Gastroesophageal sphincter (tissue), 4 donors: ENCODE results near the gene GANC. TPM values are rescaled to one million over a fixed set of nuclear protein-coding genes. Genes with fewer than 3 reads are reported as not detected.

Source experiments
- ATAC-seq: fragments of 150-250 bp; one replicate; pipeline ENCODE4 v1.9.1; 2016; ENCODE audit warnings: mild to moderate bottlenecking, moderate library complexity
- H3K27ac ChIP-seq, 4 donors: fragments of 200-600 bp; sonication (generic) in 3 of 4; 1 replicate in 3 of 4; 2 replicates in 1 of 4; pipeline ENCODE4 v1.5.1; 2016 to 2019
- H3K27me3 ChIP-seq: fragments of 200-600 bp; sonication (generic); one replicate; pipeline ENCODE4 v1.5.1; 2019
- H3K36me3 ChIP-seq, 2 donors: fragments of 200-600 bp; sonication (generic); one replicate each; pipeline ENCODE4 v1.5.1; 2019; ENCODE audit warnings: control low read depth in 1 of 2
- H3K4me1 ChIP-seq, 3 donors: fragments of 200-600 bp; sonication (generic); 1 replicate in 2 of 3; 2 replicates in 1 of 3; pipeline ENCODE4 v1.5.1; 2016 to 2019; ENCODE audit warnings: control low read depth in 2 of 3
- H3K4me3 ChIP-seq, 2 donors: fragments of 200-600 bp; sonication (generic); one replicate each; pipeline ENCODE4 v1.5.1; 2019; ENCODE audit warnings: mild to moderate bottlenecking in 1 of 2, moderate library complexity in 1 of 2
- H3K9me3 ChIP-seq, 3 donors: fragments of 200-600 bp; sonication (generic); one replicate each; pipeline ENCODE4 v1.5.1; 2017 to 2019; ENCODE audit warnings: control low read depth in 2 of 3
- CTCF ChIP-seq, 4 experiments: fragments of 200-600 bp in 2 of 4; fragments of 450-650 bp in 2 of 4; sonication (generic) in 1 of 4; IDR thresholded peaks; one replicate each; pipeline ENCODE4 v1.5.1; 2017 to 2019; ENCODE audit warnings: antibody characterized with exemption in 4 of 4, mild to moderate bottlenecking in 2 of 4, moderate library complexity in 2 of 4
- EP300 ChIP-seq: sonication (generic); formaldehyde crosslinking; IDR thresholded peaks from one replicate; pipeline ENCODE4 v1.6.1; 2017; ENCODE audit warnings: antibody characterized with exemption, mild to moderate bottlenecking
- POLR2A ChIP-seq, 2 donors: fragments of 450-650 bp; IDR thresholded peaks; one replicate each; pipeline ENCODE4 v1.6.1; 2017; ENCODE audit warnings: antibody characterized with exemption in 2 of 2, mild to moderate bottlenecking in 2 of 2, moderate library complexity in 1 of 2
- POLR2AphosphoS5 ChIP-seq: sonication (generic); formaldehyde crosslinking; IDR thresholded peaks from one replicate; pipeline ENCODE4 v1.6.1; 2017; ENCODE audit warnings: antibody characterized with exemption
- whole genome bisulfite sequencing, 2 donors: methylation state at CpG; one replicate each; pipeline ENCODE4 v1.1.5; 2018; ENCODE audit warnings: low coverage in 1 of 2; 5-methylcytosine and 5-hydroxymethylcytosine counted together
- total RNA-seq, 4 donors: library from RNA; depleted of rRNA; stranded (reverse); fragments of >200 nt; gene quantifications; one replicate each; pipeline ENCODE4 v1.1.0, GENCODE V29; 2016

Gene GANC
- total RNA-seq, 4 donors from 2014 or later, result 14.4 to 41.2 (median 19.7) TPM

GRCh38 chr15:42356851-42357250 is 83.8 kb downstream of the GANC start:
- H3K27ac ChIP-seq, result no peak overlapping the region
- peaks cover 0 to 75% of the 10 kb centered on the region in 2 donors for H3K36me3 ChIP-seq
- H3K27me3 ChIP-seq, result no peaks in the 10 kb centered on the region
- no peaks in the 10 kb centered on the region for H3K4me1 ChIP-seq
- WGBS, 2 donors, result 38 to 80% methylated on average over 1 to 2 of the region's 5 CpGs
- H3K9me3 ChIP-seq, result no peaks in the 10 kb centered on the region
- no peak overlapping the region for H3K4me3 ChIP-seq
- no peak for ATAC-seq
- no peak for TF ChIP-seq CTCF (IDR thresholded peaks at IDR 0.05)
- TF ChIP-seq EP300, result no peak
- TF ChIP-seq POLR2A (IDR thresholded peaks at IDR 0.05), result no peak

GRCh38 chr15:42358141-42358540 is 85.1 kb downstream of the GANC start:
- 76 to 95% methylated on average over 2 of the region's 2 CpGs for WGBS, 2 donors
- TF ChIP-seq POLR2AphosphoS5 (no peak), POLR2A (IDR thresholded peaks at IDR 0.05) (no peak), EP300 (no peak), CTCF (IDR thresholded peaks at IDR 0.05) (no peak)
- no peaks in the 10 kb centered on the region for H3K4me1 ChIP-seq
- no peak for ATAC-seq
- no peak overlapping the region for H3K27ac ChIP-seq
- H3K27me3 ChIP-seq, result no peaks in the 10 kb centered on the region
- peaks cover 0 to 62% of the 10 kb centered on the region in 2 donors for H3K36me3 ChIP-seq
- H3K4me3 ChIP-seq, result no peak overlapping the region
- H3K9me3 ChIP-seq, result no peaks in the 10 kb centered on the region

GRCh38 chr15:42359249-42359648 is 86.2 kb downstream of the GANC start, which contains the start of gene CAPN3:
Gene CAPN3, plus strand, starts transcription at chr15:42359501. Its CDS starts 305 bp downstream, at chr15:42359806.
- 73 to 100% methylated on average over 1 of the region's 1 CpG for WGBS, 2 donors
- H3K36me3 ChIP-seq, result peaks cover 0 to 51% of the 10 kb centered on the region in 2 donors
- no peaks in the 10 kb centered on the region for H3K27me3 ChIP-seq
- ATAC-seq, result no peak
- H3K4me3 ChIP-seq, result no peak within 1 kb of the TSS
- no peaks in the 10 kb centered on the region for H3K4me1 ChIP-seq
- H3K27ac ChIP-seq, result no peak within 1 kb of the TSS
- H3K9me3 ChIP-seq, result no peaks in the 10 kb centered on the region
- no peak for TF ChIP-seq CTCF (IDR thresholded peaks at IDR 0.05)

GRCh38 chr15:42359985-42360384 is 87.0 kb downstream of the GANC start:
- no peak for ATAC-seq
- no peak overlapping the region for H3K27ac ChIP-seq
- TF ChIP-seq CTCF (IDR thresholded peaks at IDR 0.05), result no peak
- no peak for TF ChIP-seq POLR2AphosphoS5
- TF ChIP-seq EP300, result no peak
- no peak for TF ChIP-seq POLR2A (IDR thresholded peaks at IDR 0.05)

GRCh38 chr15:42360535-42361112 is 87.6 kb downstream of the GANC start:
- no peak for TF ChIP-seq CTCF (IDR thresholded peaks at IDR 0.05)
- TF ChIP-seq POLR2AphosphoS5, result no peak
- no peak for TF ChIP-seq EP300
- TF ChIP-seq POLR2A (IDR thresholded peaks at IDR 0.05), result no peak
- Histone ChIP-seq H3K4me1 (no peaks in the 10 kb centered on the region), H3K9me3 (no peaks in the 10 kb centered on the region), H3K36me3 (peaks cover 0 to 37% of the 10 kb centered on the region in 2 donors), H3K27ac (no peak overlapping the region), H3K27me3 (no peaks in the 10 kb centered on the region), H3K4me3 (no peak overlapping the region)
- no peak for ATAC-seq
- WGBS, 2 donors, result 86% methylated on average over 5 of the region's 5 CpGs; no CpG with 5 or more reads in 1 of the 2 donors

More at GRCh38 chr15:42359985-42360384, 87.0 kb downstream of the GANC start:
- Histone ChIP-seq H3K27me3 (no peaks in the 10 kb centered on the region), H3K9me3 (no peaks in the 10 kb centered on the region), H3K36me3 (peaks cover 0 to 43% of the 10 kb centered on the region in 2 donors), H3K4me3 (no peak overlapping the region), H3K4me1 (no peaks in the 10 kb centered on the region)
- WGBS, 2 donors, result 63 to 82% methylated on average over 3 to 6 of the region's 7 CpGs
